Measurements from ENCODE around the gene PHACTR2.
"Not testable (repeated sequence)": the region's sequence is repeated elsewhere in the genome, so short reads cannot be mapped to it uniquely, and the experiment has no call there.

PHACTR2 gene

DNA sequence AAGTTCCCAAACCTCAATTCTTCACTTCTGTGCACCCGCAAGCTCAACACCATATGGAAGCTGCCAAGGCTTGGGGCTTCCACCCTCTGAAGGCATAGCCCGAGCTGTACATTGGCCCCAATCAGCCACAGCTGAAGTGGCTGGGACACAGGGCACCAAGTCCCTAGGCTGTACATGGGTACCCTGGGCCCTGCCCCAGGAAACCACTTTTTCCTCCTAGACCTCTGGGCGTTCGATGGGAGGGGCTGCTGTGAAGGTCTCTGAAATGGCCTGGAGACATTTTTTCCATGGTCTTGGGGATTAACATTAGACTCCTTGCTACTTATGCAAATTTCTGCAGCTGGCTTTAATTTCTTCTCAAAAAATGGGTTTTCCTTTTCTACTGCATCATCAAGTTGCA lies 195.8 kb downstream of the PHACTR2 start:
- not testable (repeated sequence) for DNase-seq

DNA sequence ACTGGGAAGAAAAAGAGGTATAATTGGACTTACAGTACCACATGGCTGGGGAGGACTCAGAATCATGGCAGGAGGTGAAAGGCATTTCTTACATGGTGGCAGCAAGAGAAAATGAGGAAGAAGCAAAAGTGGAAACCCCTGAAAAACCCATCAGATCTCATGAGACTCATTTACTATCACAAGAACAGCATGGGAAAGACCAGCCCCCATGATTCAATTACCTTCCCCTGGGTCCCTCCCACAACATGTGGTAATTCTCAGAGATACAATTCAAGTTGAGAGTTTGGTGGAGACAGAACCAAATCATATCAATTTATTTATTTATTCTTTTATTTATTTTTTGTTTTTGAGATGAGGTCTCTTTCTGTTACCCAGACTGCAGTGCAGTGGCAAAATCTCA lies 196.7 kb downstream of the PHACTR2 start:
- not testable (repeated sequence) for DNase-seq

DNA sequence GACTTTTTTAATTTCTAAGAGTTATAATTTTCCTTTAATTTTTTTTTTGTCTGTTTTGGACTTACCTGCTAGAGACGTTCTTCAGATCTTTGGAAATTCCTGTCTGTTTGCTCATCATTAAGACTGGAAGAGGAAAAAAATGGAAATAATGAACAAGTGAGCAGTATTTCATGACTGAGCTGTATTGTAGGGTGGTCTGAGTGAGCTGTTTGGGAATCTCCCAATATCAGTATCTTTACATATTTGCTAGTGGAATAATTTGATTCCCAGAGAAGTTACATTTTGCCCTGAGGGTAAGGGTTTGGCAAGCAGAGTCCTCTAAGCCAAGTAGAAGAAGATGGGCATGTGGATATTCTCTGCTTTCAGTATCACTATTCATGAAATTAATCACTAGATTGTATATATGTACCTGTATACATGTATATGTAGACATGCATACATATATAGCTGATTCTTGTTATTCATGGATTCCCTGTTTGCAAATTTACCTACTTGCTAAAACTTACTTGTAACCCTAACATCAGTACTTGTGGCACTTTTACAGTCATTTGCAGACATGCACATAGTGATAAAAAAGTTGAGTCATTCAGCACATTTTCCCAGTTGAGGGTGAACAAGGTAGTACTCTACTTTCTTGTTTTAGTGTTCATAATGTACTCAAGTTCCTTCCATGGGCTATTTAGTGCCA lies 200.0 kb downstream of the PHACTR2 start:
- DNase-seq, result no peak

DNA sequence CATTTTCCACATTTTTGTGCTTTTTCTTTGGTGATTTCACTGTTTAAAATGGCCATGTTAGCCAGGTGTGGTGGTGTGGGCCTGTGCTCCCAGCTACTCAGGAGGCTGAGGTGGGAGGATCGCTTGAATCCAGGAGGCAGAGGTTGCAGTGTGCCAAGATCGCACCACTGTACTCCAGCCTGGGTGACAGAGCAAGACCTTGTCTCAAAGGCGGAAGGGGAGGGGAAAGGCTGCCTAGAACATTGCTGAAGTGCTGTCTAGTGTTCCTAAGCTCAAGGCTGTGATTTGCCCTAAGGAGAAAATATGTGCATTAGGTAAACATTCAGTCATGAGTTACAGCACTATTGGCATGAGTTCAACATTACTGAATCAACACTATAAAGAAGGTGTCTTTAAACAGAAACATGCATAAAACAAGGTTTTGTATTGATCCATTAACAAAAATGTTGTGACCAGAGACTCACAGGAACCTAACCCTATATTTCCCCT lies 200.6 kb downstream of the PHACTR2 start:
- DNase-seq, result no peak

DNA sequence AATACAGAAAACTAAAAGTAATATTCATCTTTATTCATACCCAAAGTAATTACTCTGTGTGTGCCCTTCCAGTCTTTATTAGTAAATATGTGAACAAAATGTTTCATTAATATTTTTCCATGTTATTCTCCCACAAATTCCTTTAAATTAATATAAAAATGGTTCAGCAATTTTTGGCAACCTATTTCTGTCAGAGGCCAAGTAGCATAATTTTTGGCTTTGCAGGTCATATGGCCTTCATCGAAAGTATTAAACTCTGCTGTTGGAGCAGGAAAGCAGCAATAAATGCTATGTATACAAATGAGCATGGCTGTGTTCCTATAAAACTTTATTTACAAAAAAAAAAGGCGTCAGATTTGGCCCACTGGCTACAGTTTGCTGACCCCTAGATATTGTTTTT lies 202.6 kb downstream of the PHACTR2 start:
- DNase-seq, result no peak
